Mucosa of descending colon (tissue), 3 donors: ENCODE results near the gene SNRK. TPM values are rescaled to one million over a fixed set of nuclear protein-coding genes. Genes with fewer than 3 reads are reported as not detected.

Source experiments
- ATAC-seq: fragments of 200-7000 bp; cut with Tn5 transposase; one replicate; pipeline ENCODE4 v1.9.1; 2020; ENCODE audit warnings: mild to moderate bottlenecking, moderate library complexity
- DNase-seq, 3 donors: peaks; one replicate each; pipeline ENCODE4 v3.0.0-alpha.2; 2020
- H3K36me3 ChIP-seq: fragments of 200-600 bp; one replicate; pipeline ENCODE4 v1.8.0; 2021; ENCODE audit warnings: low read depth, mild to moderate bottlenecking
- H3K4me1 ChIP-seq: fragments of 200-600 bp; one replicate; pipeline ENCODE4 v1.8.0; 2021; ENCODE audit warnings: low read depth, mild to moderate bottlenecking
- H3K4me3 ChIP-seq: fragments of 200-600 bp; one replicate; pipeline ENCODE4 v1.8.0; 2021; ENCODE audit warnings: mild to moderate bottlenecking
- H3K9me3 ChIP-seq: fragments of 200-600 bp; one replicate; pipeline ENCODE4 v1.8.0; 2021; ENCODE audit warnings: mild to moderate bottlenecking
- CTCF ChIP-seq: fragments of 200-600 bp; IDR thresholded peaks from one replicate; pipeline ENCODE4 v1.8.0; 2022; ENCODE audit warnings: antibody characterized with exemption, mild to moderate bottlenecking
- intact Hi-C, 2 donors: fragments of 100-400 bp; cut with DNase I in 1 of 2; cut with micrococcal nuclease in 1 of 2; formaldehyde crosslinking; loops; one replicate each; pipeline versions ENCODE4 v1.11.0 to v1.11.1; 2022; cut with DNase I, micrococcal nuclease
- total RNA-seq, 3 donors: library from RNA; stranded (reverse); fragmentation: NEBNext Ultra II Directional in 2 of 3; extraction: Animal tissue kit (Norgen Biotek cat#: 25700) in 2 of 3; gene quantifications; one replicate each; pipeline versions ENCODE4 v1.2.1 to v1.2.4, GENCODE V29; 2021 to 2023
- donor health status: DM: no; HTN: no; CAD: no; lungs with moderate emphysema.
- donor health status: DM: no; HTN: no; CAD: no.
- donor health status: DM: no; HTN: yes; CAD: no.

The SNRK gene
- total RNA-seq, 3 donors from 2014 or later, result 33.2 to 47.6 (median 35.2) TPM

DNA sequence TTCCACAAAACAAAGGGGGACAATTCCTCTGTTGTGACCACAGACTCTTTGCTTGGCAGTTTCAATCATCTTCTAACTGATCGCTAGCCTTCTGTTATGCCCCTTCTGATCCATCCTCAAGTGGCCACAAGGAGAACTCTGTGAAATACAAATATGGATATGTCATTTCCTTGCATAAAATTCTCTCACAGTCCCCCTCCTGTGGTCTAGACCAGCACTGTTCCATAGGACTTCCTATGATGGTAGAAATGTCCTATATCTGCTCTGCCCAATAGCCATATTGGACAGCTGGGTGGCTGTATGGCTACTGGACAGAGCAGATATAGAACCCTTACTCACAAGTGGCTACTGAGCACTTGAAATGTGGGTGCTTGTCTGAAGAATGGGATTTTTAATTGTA, 25.9 kb upstream of the SNRK start:
- Histone ChIP-seq H3K36me3 (no peaks in the 10 kb centered on the region), H3K4me1 (no peaks in the 10 kb centered on the region), H3K4me3 (no peak overlapping the region), H3K9me3 (no peaks in the 10 kb centered on the region)
- no peak for DNase-seq
- no peak for TF ChIP-seq CTCF
- intact Hi-C loops, result no loop called here
- no peak for ATAC-seq

GRCh38 chr3:43262194-43262593, 24.1 kb upstream of the SNRK start:
- no peak for DNase-seq
- Histone ChIP-seq H3K36me3 (no peaks in the 10 kb centered on the region), H3K4me3 (no peak overlapping the region), H3K4me1 (no peaks in the 10 kb centered on the region), H3K9me3 (no peaks in the 10 kb centered on the region)
- no peak for ATAC-seq
- no peak for TF ChIP-seq CTCF
- intact Hi-C loops, result no loop called here

- DNase-seq (no peak), ATAC-seq (no peak)
- Histone ChIP-seq H3K4me3 (no peak overlapping the region), H3K9me3 (no peaks in the 10 kb centered on the region), H3K4me1 (no peaks in the 10 kb centered on the region), H3K36me3 (no peaks in the 10 kb centered on the region)
- no peak for TF ChIP-seq CTCF
- intact Hi-C loops, result no loop called here
Observed at GRCh38 chr3:43266451-43266850, 19.9 kb upstream of the SNRK start.

DNA sequence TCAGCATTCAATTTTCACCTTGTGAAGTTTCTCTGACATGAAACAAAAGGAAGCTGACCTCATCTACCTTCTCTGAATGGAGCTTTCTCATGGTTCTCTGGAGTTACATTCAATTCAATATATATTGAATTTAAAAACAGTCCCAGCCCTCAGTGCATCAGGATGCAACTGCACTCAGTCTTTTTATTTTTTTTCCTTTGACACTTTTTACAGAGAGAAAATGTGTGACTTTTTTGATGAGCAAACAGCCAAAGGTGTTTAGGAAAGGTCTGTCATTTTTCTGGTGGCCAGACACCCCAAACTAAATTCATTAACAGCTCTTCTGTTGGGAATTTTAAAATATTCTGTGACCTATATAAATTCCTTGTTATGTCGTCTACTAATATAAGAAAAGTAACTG, 19.3 kb upstream of the SNRK start:
- H3K9me3 ChIP-seq, result no peaks in the 10 kb centered on the region
- no peak overlapping the region for H3K4me3 ChIP-seq
- intact Hi-C loops, result no loop called here
- ATAC-seq, result no peak
- H3K4me1 ChIP-seq, result no peaks in the 10 kb centered on the region
- H3K36me3 ChIP-seq, result no peaks in the 10 kb centered on the region
- no peak for DNase-seq
- no peak for TF ChIP-seq CTCF

GRCh38 chr3:43268636-43269035, 17.7 kb upstream of the SNRK start:
- Histone ChIP-seq H3K36me3 (no peaks in the 10 kb centered on the region), H3K9me3 (no peaks in the 10 kb centered on the region), H3K4me1 (no peaks in the 10 kb centered on the region), H3K4me3 (no peak overlapping the region)
- TF ChIP-seq CTCF, result no peak
- no peak for ATAC-seq
- intact Hi-C loops, result no loop called here
- no peak for DNase-seq

DNA sequence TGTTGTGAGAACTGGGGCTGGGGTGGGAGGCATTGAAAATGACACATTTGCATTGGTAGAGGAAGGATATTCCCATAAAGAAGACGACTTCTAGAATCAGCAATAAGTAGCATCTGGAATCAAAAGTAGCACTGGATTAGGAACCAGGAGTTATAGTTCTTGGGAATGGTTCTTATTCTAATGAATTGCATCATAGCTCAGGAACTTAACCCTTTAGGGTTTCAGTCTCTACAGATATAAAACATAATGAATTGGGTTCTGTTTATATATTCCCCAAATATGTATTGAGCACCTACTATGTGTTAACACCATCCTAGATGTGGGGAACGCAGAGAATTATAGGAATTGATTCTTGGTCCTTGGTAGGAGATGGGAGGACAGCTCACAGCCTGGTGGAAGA, 16.3 kb upstream of the SNRK start:
- H3K4me3 ChIP-seq, result no peak overlapping the region
- H3K9me3 ChIP-seq, result no peaks in the 10 kb centered on the region
- no peaks in the 10 kb centered on the region for H3K4me1 ChIP-seq
- no peaks in the 10 kb centered on the region for H3K36me3 ChIP-seq
- intact Hi-C loops, result no loop called here
- no peak for TF ChIP-seq CTCF
- ATAC-seq (no peak), DNase-seq (no peak)
